GM23248 (cell line): ENCODE data around the gene CATSPER4. TPM values are rescaled to one million over a fixed set of nuclear protein-coding genes. Genes with fewer than 3 reads are reported as not detected.
"Not testable (repeated sequence)": the region's sequence is repeated elsewhere in the genome, so short reads cannot be mapped to it uniquely, and the experiment has no call there.

Experiments used
- DNase-seq: peaks from one replicate; pipeline ENCODE4 v3.0.0-alpha.2; 2015
- H2AFZ ChIP-seq: fragments of 200-600 bp; sonication (generic); 2 replicates; pipeline ENCODE4 v1.6.1; 2016; ENCODE audit warnings: antibody characterized with exemption
- H3F3A ChIP-seq: fragments of 200-600 bp; sonication (generic); 2 replicates; pipeline ENCODE4 v1.6.1; 2016; ENCODE audit warnings: mild to moderate bottlenecking, antibody characterized with exemption, mixed run types; ENCODE audit not compliant: insufficient read depth
- H3K27ac ChIP-seq: fragments of 200-600 bp; sonication (generic); 2 replicates; pipeline ENCODE4 v1.5.1; 2016; ENCODE audit warnings: mild to moderate bottlenecking
- H3K27me3 ChIP-seq: fragments of 200-600 bp; sonication (generic); replicated peaks from 2 replicates; pipeline ENCODE4 v1.6.1; 2016; ENCODE audit warnings: mild to moderate bottlenecking; ENCODE audit not compliant: insufficient read depth
- H3K36me3 ChIP-seq: fragments of 200-600 bp; sonication (generic); 2 replicates; pipeline ENCODE4 v1.6.1; 2016; ENCODE audit warnings: low read depth, mild to moderate bottlenecking
- H3K4me1 ChIP-seq: fragments of 200-600 bp; sonication (generic); 2 replicates; pipeline ENCODE4 v1.6.1; 2016; ENCODE audit warnings: mild to moderate bottlenecking; ENCODE audit not compliant: insufficient read depth
- H3K4me2 ChIP-seq: fragments of 200-600 bp; sonication (generic); one replicate; pipeline ENCODE4 v1.6.1; 2016; ENCODE audit warnings: mild to moderate bottlenecking; ENCODE audit not compliant: unreplicated experiment
- H3K4me3 ChIP-seq: fragments of 200-600 bp; sonication (generic); 2 replicates; pipeline ENCODE4 v1.5.1; 2016; ENCODE audit warnings: mild to moderate bottlenecking
- H3K79me2 ChIP-seq: fragments of 200-600 bp; sonication (generic); 2 replicates; pipeline ENCODE4 v1.6.1; 2016; ENCODE audit warnings: mild to moderate bottlenecking; ENCODE audit not compliant: insufficient read depth
- H3K9ac ChIP-seq: fragments of 200-600 bp; sonication (generic); 2 replicates; pipeline ENCODE4 v1.6.1; 2016; ENCODE audit warnings: mild to moderate bottlenecking
- H3K9me2 ChIP-seq: fragments of 200-600 bp; sonication (generic); 2 replicates; pipeline ENCODE4 v1.6.1; 2016; ENCODE audit warnings: mixed run types, mild to moderate bottlenecking, moderate library complexity; ENCODE audit not compliant: insufficient read depth
- H3K9me3 ChIP-seq: fragments of 200-600 bp; sonication (generic); one replicate; pipeline ENCODE4 v1.6.1; 2017; ENCODE audit warnings: low read depth
- H4K20me1 ChIP-seq: fragments of 200-600 bp; sonication (generic); 2 replicates; pipeline ENCODE4 v1.6.0; 2016; ENCODE audit not compliant: insufficient read depth
- EZH2 ChIP-seq: fragments of 200-600 bp; sonication (generic); IDR thresholded peaks from 2 replicates; pipeline ENCODE4 v1.6.1; 2018; ENCODE audit warnings: antibody characterized with exemption, mild to moderate bottlenecking; ENCODE audit not compliant: insufficient read depth, poor library complexity, severe bottlenecking
- EZH2phosphoT487 ChIP-seq: fragments of 200-600 bp; sonication (generic); IDR thresholded peaks from 2 replicates; pipeline ENCODE4 v1.6.1; 2018; ENCODE audit warnings: antibody characterized with exemption, moderate library complexity, mild to moderate bottlenecking, low read depth; ENCODE audit not compliant: insufficient read depth
- WGBS, 2 experiments: methylation state at CpG; one replicate each; pipeline ENCODE4 v1.1.6; 2015 to 2017; ENCODE audit warnings: low lambda C conversion rate in 2 of 2, low coverage in 1 of 2; ENCODE audit errors: missing lambda C conversion rate in 2 of 2; 5-methylcytosine and 5-hydroxymethylcytosine counted together
- in situ Hi-C: fragments of 300-500 bp; cut with MboI; formaldehyde crosslinking; loops from 2 replicates; pipeline ENCODE4 v1.15.0; 2020
- polyA plus RNA-seq: library from polyadenylated mRNA; unstranded; fragments of >200 nt; fragmentation: Nextera tagmentation; extraction: Ambion mirVana; gene quantifications from 2 replicates; pipeline ENCODE4 v1.2.1, GENCODE V29; 2016
- total RNA-seq: library from RNA; depleted of rRNA; stranded (reverse); fragments of >200 nt; shearing (Covaris generic); gene quantifications from 2 replicates; pipeline ENCODE4 v1.2.3, GENCODE V29; 2014

CATSPER4 gene
- total and polyA plus RNA-seq, 2 experiments from 2014 or later, result not detected

DNA sequence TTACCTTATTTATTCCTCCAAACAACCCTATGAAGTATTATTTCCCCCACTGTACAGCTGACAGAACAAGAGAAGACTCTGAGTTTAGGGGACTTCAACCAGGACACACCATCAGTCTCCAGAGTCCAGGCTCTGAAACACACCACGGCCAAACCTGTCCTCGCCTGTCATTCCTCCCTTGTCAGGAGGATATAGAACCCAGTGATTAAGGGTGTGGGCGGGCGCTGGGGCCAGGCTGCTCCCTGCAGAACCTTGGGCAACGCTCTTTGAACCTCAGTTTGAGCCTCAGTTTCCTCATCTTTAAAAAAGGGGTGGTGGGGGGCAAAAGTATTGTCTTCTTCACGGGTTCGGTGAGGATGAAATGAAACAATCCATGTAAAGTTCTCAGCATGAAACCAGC lies 34.2 kb downstream of the CATSPER4 start:
- Histone ChIP-seq H3F3A (no peaks in the 10 kb centered on the region), H3K4me3 (no peak overlapping the region), H4K20me1 (no peaks in the 10 kb centered on the region), H3K9ac (no peak overlapping the region), H2AFZ (no peak overlapping the region), H3K4me1 (no peaks in the 10 kb centered on the region), H3K4me2 (no peak overlapping the region), H3K79me2 (no peaks in the 10 kb centered on the region), H3K27me3 (peaks cover 9% of the 10 kb centered on the region), H3K9me2 (no peaks in the 10 kb centered on the region), H3K36me3 (no peaks in the 10 kb centered on the region), H3K27ac (no peak overlapping the region), H3K9me3 (no peaks in the 10 kb centered on the region)
- no peak for TF ChIP-seq EZH2phosphoT487
- no peak for TF ChIP-seq EZH2
- in situ Hi-C loops, result no loop called here
- no peak for DNase-seq
- WGBS, 2 experiments, result 77 to 85% methylated on average over 7 of the region's 7 CpGs

- H3K4me3 ChIP-seq, result peak overlapping the region; percentile 58
- TF ChIP-seq EZH2, result no peak
- TF ChIP-seq EZH2phosphoT487, result no peak
- H3K27me3 ChIP-seq, result peaks cover 9% of the 10 kb centered on the region
- no peaks in the 10 kb centered on the region for H3K9me2 ChIP-seq
- no peaks in the 10 kb centered on the region for H3K9me3 ChIP-seq
- H3K9ac ChIP-seq, result no peak overlapping the region
- H3K4me1 ChIP-seq, result no peaks in the 10 kb centered on the region
- H3K79me2 ChIP-seq, result no peaks in the 10 kb centered on the region
- no peaks in the 10 kb centered on the region for H3F3A ChIP-seq
- H3K27ac ChIP-seq, result no peak overlapping the region
- H4K20me1 ChIP-seq, result no peaks in the 10 kb centered on the region
- in situ Hi-C loops, result no loop called here
- no peaks in the 10 kb centered on the region for H3K36me3 ChIP-seq
- peak overlapping the region; percentile 51 for H2AFZ ChIP-seq
- WGBS, 2 experiments, result 16 to 17% methylated on average over 42 to 44 of the region's 50 CpGs
- H3K4me2 ChIP-seq, result peak overlapping the region; percentile 44
- peak; percentile 47 for DNase-seq
These were observed 34.8 kb downstream of the CATSPER4 start for GRCh38 chr1:26225033-26225831.

DNA sequence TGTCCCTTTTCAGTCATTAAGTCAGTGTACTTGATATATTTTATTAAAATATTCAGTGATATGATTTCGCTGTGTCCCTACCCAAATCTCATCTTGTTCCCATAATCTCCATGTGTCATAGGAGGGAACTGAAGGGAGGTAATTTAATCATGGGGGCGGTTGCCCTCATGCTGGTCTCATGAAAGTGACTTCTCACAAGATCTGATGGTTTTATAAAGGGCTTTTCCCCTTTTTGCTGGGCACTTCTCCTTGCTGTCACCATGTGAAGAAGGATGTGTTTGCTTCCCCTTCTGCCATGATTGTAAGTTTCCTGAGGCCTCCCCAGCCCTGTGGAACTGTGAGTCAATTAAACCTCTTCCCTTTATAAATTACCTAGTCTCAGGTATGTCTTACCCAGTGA lies 40.3 kb downstream of the CATSPER4 start:
- WGBS, 2 experiments, result 87 to 88% methylated on average over 2 of the region's 2 CpGs
- not testable (repeated sequence) for H3K9ac ChIP-seq, H3K79me2 ChIP-seq

DNA sequence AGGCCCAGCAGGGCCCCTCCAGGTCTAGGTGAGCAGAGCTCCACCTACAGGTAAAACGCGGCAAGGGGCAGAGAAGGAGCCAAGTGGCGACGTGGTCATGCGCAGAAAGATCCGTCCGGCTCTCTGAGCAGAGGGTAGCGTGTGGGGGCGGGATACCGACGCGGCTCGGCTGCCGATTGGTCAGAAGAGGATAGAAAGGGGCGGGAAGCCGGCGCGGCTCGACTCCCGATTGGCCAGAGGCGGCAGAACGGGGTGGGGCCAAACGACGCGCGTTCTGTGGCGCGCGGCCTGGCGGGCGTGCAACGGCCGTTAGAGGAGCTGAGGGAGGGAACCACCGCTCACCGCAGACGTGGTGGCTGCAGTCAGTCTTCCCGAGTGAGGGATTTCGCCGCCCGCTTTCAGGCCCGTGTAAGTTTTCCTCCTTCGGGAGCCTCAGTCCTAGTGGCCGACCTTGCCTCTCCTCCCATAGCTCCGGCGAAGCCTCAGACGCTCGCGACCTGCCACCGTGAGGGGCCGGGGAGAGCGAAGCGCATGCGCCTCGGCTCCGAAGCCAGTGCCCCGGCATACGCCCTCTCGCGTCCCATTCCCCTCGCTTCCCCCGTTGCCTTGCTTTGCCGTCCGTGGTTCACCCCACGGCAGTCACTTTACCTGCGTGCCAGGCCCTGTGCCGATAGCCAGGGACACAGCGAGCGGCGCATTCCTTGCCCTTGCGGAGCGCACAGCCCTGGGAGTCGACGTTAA lies 43.7 kb downstream of the CATSPER4 start, which contains the start of gene CEP85:
Gene CEP85 (plus strand): TSS at position 298 of the 741 bp plus-strand sequence. CDS start 5,584 bp downstream, outside the sequence.
- Histone ChIP-seq H3K4me2 (peak within 1 kb of the TSS; percentile 92), H3K27ac (peak within 1 kb of the TSS; percentile 67), H3K9me3 (no peaks in the 10 kb centered on the region), H3K9ac (peak within 1 kb of the TSS; percentile 80), H3K4me3 (peak within 1 kb of the TSS; percentile 94), H3F3A (peaks cover 9% of the 10 kb centered on the region; the same call in 1 of the 2 replicates), H3K27me3 (no peaks in the 10 kb centered on the region), H3K79me2 (peaks cover 42% of the 10 kb centered on the region), H2AFZ (peak within 1 kb of the TSS; percentile 96), H4K20me1 (no peaks in the 10 kb centered on the region), H3K4me1 (peaks cover 6% of the 10 kb centered on the region), H3K9me2 (no peaks in the 10 kb centered on the region), H3K36me3 (no peaks in the 10 kb centered on the region)
- in situ Hi-C loops, result no loop called here
- TF ChIP-seq EZH2 (no peak), EZH2phosphoT487 (no peak)
- DNase-seq, result peak; percentile 99
- 1% methylated on average over 70 to 73 of the region's 73 CpGs for WGBS, 2 experiments

More for the DNA sequence above, 40.3 kb downstream of the CATSPER4 start:
- DNase-seq, H3K27ac ChIP-seq, H3K27me3 ChIP-seq, H3K4me1 ChIP-seq, H4K20me1 ChIP-seq, H2AFZ ChIP-seq, H3K4me2 ChIP-seq, H3K9me3 ChIP-seq, H3K9me2 ChIP-seq, H3F3A ChIP-seq, H3K4me3 ChIP-seq, H3K36me3 ChIP-seq, in situ Hi-C loops: not testable (repeated sequence)
